ENCODE results near the gene RPH3AL.

- TF ChIP-seq CTCF (IDR thresholded peaks at IDR 0.05) (no peak), POLR2A (IDR thresholded peaks at IDR 0.05) (no peak)
Observed at GRCh38 chr17:179781-180380, 172.7 kb downstream of the RPH3AL start.

Data from Peyer's patch (tissue), 4 donors.